RWPE1 (cell line): ENCODE results near the gene PPWD1.
"Not testable (repeated sequence)": the region's sequence is repeated elsewhere in the genome, so short reads cannot be mapped to it uniquely, and the experiment has no call there.

Experiments used
- CTCF ChIA-PET: fragments of 350-600 bp; sonication (Branson Sonifier 250); formaldehyde crosslinking; extraction: SDS; loops from one replicate; lab custom pipeline; 2021; lab: Yijun Ruan, JAX
- POLR2A ChIA-PET: fragments of 400-600 bp; formaldehyde crosslinking; extraction: SDS; loops from one replicate; lab custom pipeline; 2020; ENCODE audit warnings: antibody characterized with exemption; ENCODE audit not compliant: low non-redundant PET; lab: Yijun Ruan, JAX
- DNase-seq: peaks from one replicate; pipeline ENCODE4 v3.0.0; 2012; ENCODE audit warnings: low spot score
- H3K27ac ChIP-seq: fragments of 450-650 bp; 2 replicates; pipeline ENCODE4 v1.5.1; 2017
- CTCF ChIP-seq: fragments of 450-650 bp; conservative IDR thresholded peaks from 2 replicates; pipeline ENCODE4 v1.5.1; 2017; ENCODE audit warnings: low read depth, mild to moderate bottlenecking

The PPWD1 gene

DNA sequence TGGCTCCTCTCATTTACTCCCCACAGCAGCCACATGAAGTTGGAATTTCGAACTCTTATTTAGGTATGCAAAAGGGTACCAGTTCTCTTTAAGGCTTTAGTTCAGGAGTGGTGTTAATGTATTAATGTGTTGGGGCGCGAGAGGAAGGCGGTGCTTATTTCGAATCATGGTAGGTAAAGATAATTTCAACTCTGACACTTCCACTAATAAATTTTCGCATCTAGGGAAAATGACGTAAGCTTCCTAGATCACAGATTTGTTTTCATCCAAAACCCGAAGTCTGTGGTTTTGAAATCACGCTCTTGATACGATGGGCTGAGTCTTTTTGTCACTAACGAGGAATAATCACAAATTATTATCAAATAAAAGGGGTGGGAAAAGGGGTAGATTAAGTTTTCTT lies 681 bp downstream of the PPWD1 start:
- TF ChIP-seq CTCF: no peak
- H3K27ac ChIP-seq: peak overlapping the region; percentile 86
- no peak for DNase-seq
- ChIA-PET CTCF (no interaction called here), POLR2A (no interaction called here)

GRCh38 chr5:65566505-65566904 lies 3.4 kb downstream of the PPWD1 start:
- no peak overlapping the region for H3K27ac ChIP-seq
- no peak for TF ChIP-seq CTCF
- CTCF ChIA-PET: interaction anchor here (0.6 kb wide), 1 partner anchor 577 kb away, joined by 4 read pairs; no protein-coding TSS in a partner anchor
- POLR2A ChIA-PET: no interaction called here
- no peak for DNase-seq

DNA sequence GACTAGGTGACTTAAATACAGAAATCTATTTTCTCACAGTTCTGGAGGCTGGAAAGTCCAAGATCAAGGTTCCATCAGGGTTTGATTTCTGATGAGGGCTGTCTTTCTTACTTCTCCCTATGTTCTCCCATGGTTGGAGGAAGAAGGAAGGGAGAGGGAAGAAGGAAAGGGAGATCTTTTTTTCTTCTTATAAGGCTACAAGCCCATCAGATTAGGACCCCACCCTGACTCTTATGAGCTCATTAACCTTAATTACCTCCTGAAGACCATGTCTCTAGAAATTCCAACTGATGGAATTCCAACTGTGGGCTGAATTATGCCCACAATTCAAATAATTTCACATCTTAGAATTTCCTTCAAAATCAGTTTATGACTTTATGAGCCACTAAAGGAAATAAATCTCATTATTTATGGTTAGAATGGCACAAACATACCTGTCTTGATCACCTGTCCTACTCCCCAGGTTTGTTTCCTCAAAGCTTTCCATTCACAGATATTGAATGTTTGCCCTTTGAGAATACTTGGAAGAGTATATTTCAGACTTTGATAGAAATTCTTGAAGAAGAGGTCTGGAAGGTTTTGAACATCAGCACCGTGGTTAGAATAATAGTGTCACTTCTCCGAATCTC lies 7.6 kb downstream of the PPWD1 start:
- ChIA-PET POLR2A (no interaction called here), CTCF (interaction anchor here (0.7 kb wide), 1 partner anchor 513 kb away, joined by 3 read pairs; no protein-coding TSS in a partner anchor)
- no peak overlapping the region for H3K27ac ChIP-seq
- TF ChIP-seq CTCF: no peak
- DNase-seq: no peak

- no peak for TF ChIP-seq CTCF
- ChIA-PET CTCF (interaction anchor here (0.6 kb wide), 1 partner anchor 808 kb away, joined by 3 read pairs; no protein-coding TSS in a partner anchor), POLR2A (no interaction called here)
- H3K27ac ChIP-seq: no peak overlapping the region
- no peak for DNase-seq
These were observed 14.0 kb downstream of the PPWD1 start for GRCh38 chr5:65577141-65577540.

- no peak overlapping the region for H3K27ac ChIP-seq
- DNase-seq: no peak
- 0 out of 2 replicates have a peak, but pooled peaks have one; percentile 19 for TF ChIP-seq CTCF
- ChIA-PET CTCF (no interaction called here), POLR2A (no interaction called here)
These were observed 25.6 kb downstream of the PPWD1 start for GRCh38 chr5:65588694-65589093.

DNA sequence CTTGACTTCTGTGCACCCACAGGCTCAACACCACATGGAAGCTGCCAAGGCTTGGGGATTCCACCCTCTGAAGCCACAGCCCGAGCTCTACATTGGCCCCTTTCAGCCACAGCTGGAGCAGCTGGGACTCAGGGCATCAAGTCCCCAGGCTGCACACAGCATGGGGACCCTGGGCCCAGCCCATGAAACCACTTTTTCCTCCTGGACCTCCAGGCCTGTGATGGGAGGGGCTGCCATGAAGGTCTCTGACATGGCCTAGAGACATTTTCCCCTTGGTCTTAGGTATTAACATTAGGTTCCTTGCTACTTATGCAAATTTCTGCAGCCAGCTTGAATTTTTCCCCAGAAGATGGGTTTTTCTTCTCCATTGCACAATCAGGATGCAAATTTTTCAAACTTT lies 38.7 kb downstream of the PPWD1 start:
- DNase-seq, POLR2A ChIA-PET, CTCF ChIA-PET, H3K27ac ChIP-seq: not testable (repeated sequence)

GRCh38 chr5:65611524-65611923 lies 48.4 kb downstream of the PPWD1 start:
- no peak for TF ChIP-seq CTCF
- CTCF ChIA-PET: no interaction called here
- POLR2A ChIA-PET: no interaction called here
- DNase-seq: peak; percentile 23
- H3K27ac ChIP-seq: no peak overlapping the region
